ENCODE data around the gene GPR33.

- TF ChIP-seq POLR2A (IDR thresholded peaks at IDR 0.05; ENCODE audit: low read depth, low read length), result no peak
- TF ChIP-seq POLR2AphosphoS5 (IDR thresholded peaks at IDR 0.05; ENCODE audit: low read depth, low read length), result no peak
Observed at GRCh38 chr14:31492759-31493498, 5.1 kb upstream of the GPR33 start.

Measured in GM12892 (cell line).